Body of pancreas (tissue), 4 donors: Measurements from ENCODE around the gene TXNRD2. TPM values are rescaled to one million over a fixed set of nuclear protein-coding genes. Genes with fewer than 3 reads are reported as not detected.

Experiments used
- ATAC-seq: fragments of 150-250 bp; one replicate; pipeline ENCODE4 v1.9.1; 2016
- DNase-seq, 4 donors: peaks; one replicate each; pipeline ENCODE4 v3.0.0-alpha.2; 2019
- H3K27ac ChIP-seq, 4 donors: fragments of 200-600 bp; sonication (generic); 1 replicate in 3 of 4; 2 replicates in 1 of 4; pipeline versions ENCODE4 v1.5.1 to v1.6.1; 2016 to 2019; ENCODE audit warnings: mild to moderate bottlenecking in 1 of 4, mixed read lengths in 1 of 4, moderate library complexity in 1 of 4
- H3K27me3 ChIP-seq, 2 donors: fragments of 200-600 bp; sonication (generic); one replicate each; pipeline ENCODE4 v1.6.0; 2016; ENCODE audit warnings: mild to moderate bottlenecking in 1 of 2
- H3K36me3 ChIP-seq, 2 donors: fragments of 200-600 bp; sonication (generic); replicated peaks in 1 of 2; 2 replicates each; pipeline ENCODE4 v1.5.1; 2016; ENCODE audit warnings: low read depth in 2 of 2; ENCODE audit not compliant: insufficient read depth in 1 of 2
- H3K4me1 ChIP-seq: fragments of 200-600 bp; sonication (generic); one replicate; pipeline ENCODE4 v1.6.0; 2016
- H3K4me3 ChIP-seq, 2 donors: fragments of 200-600 bp; sonication (generic); 1 replicate in 1 of 2; 2 replicates in 1 of 2; pipeline ENCODE4 v1.5.1; 2016 to 2019
- H3K9me3 ChIP-seq, 3 donors: fragments of 200-600 bp; sonication (generic); 1 replicate in 2 of 3; 2 replicates in 1 of 3; pipeline ENCODE4 v1.5.1; 2016
- CTCF ChIP-seq, 7 experiments: fragments of 450-650 bp in 4 of 7; fragments of 200-600 bp in 3 of 7; sonication (generic) in 3 of 7; IDR thresholded peaks; one replicate each; pipeline ENCODE4 v1.5.1; 2016 to 2019; ENCODE audit warnings: antibody characterized with exemption in 7 of 7
- POLR2A ChIP-seq, 3 donors: fragments of 450-650 bp; IDR thresholded peaks; one replicate each; pipeline ENCODE4 v1.6.1; 2016; ENCODE audit warnings: antibody characterized with exemption in 3 of 3, mild to moderate bottlenecking in 2 of 3
- WGBS, 2 donors: methylation state at CpG; one replicate each; pipeline ENCODE4 v1.1.5; 2017; 5-methylcytosine and 5-hydroxymethylcytosine counted together
- intact Hi-C: fragments of 100-400 bp; cut with DNase I; formaldehyde crosslinking; loops from one replicate; pipeline ENCODE4 v1.15.1; 2023
- total RNA-seq, 2 donors: library from RNA; depleted of rRNA; stranded (reverse); fragments of >200 nt; gene quantifications; one replicate each; pipeline ENCODE4 v1.1.0, GENCODE V29; 2016

TXNRD2 gene
- total RNA-seq, 2 donors from 2014 or later = 22.1 to 23.6 TPM

GRCh38 chr22:19903031-19903430 lies 38.6 kb downstream of the TXNRD2 start:
- Histone ChIP-seq H3K4me1 (no peaks in the 10 kb centered on the region), H3K27me3 (no peaks in the 10 kb centered on the region), H3K36me3 (no peaks in the 10 kb centered on the region), H3K27ac (no peak overlapping the region), H3K4me3 (no peak overlapping the region), H3K9me3 (no peaks in the 10 kb centered on the region)
- DNase-seq = no peak
- ATAC-seq = no peak
- intact Hi-C loops = no loop called here
- TF ChIP-seq POLR2A (IDR thresholded peaks at IDR 0.05) (no peak), CTCF (IDR thresholded peaks at IDR 0.05) (no peak)
- WGBS, 2 donors = 67 to 90% methylated on average over 2 of the region's 9 CpGs

- ATAC-seq = no peak
- intact Hi-C loops = no loop called here
- Histone ChIP-seq H3K4me3 (no peak overlapping the region), H3K27me3 (no peaks in the 10 kb centered on the region), H3K36me3 (no peaks in the 10 kb centered on the region), H3K9me3 (no peaks in the 10 kb centered on the region), H3K27ac (no peak overlapping the region), H3K4me1 (no peaks in the 10 kb centered on the region)
- TF ChIP-seq CTCF (IDR thresholded peaks at IDR 0.05) (no peak), POLR2A (IDR thresholded peaks at IDR 0.05) (no peak)
- 89 to 92% methylated on average over 3 to 7 of the region's 7 CpGs for WGBS, 2 donors
- DNase-seq = no peak
Measured at GRCh38 chr22:19902245-19902715, 39.3 kb downstream of the TXNRD2 start.

GRCh38 chr22:19901577-19902244 lies 39.9 kb downstream of the TXNRD2 start:
- H3K36me3 ChIP-seq = no peaks in the 10 kb centered on the region
- 75 to 84% methylated on average over 8 to 11 of the region's 11 CpGs for WGBS, 2 donors
- H3K27me3 ChIP-seq = no peaks in the 10 kb centered on the region
- H3K4me3 ChIP-seq = no peak overlapping the region
- ATAC-seq (no peak), DNase-seq (no peak)
- H3K27ac ChIP-seq = no peak overlapping the region
- TF ChIP-seq CTCF (IDR thresholded peaks at IDR 0.05) = no peak
- no peak for TF ChIP-seq POLR2A (IDR thresholded peaks at IDR 0.05)
- no peaks in the 10 kb centered on the region for H3K9me3 ChIP-seq
- intact Hi-C loops = no loop called here
- H3K4me1 ChIP-seq = no peaks in the 10 kb centered on the region

- H3K27me3 ChIP-seq = no peaks in the 10 kb centered on the region
- H3K4me3 ChIP-seq = no peak overlapping the region
- DNase-seq (no peak), ATAC-seq (no peak)
- H3K9me3 ChIP-seq = no peaks in the 10 kb centered on the region
- TF ChIP-seq POLR2A (IDR thresholded peaks at IDR 0.05) (no peak), CTCF (IDR thresholded peaks at IDR 0.05) (no peak)
- WGBS, 2 donors = 89 to 90% methylated on average over 10 to 13 of the region's 13 CpGs
- H3K27ac ChIP-seq = no peak overlapping the region
- no peaks in the 10 kb centered on the region for H3K4me1 ChIP-seq
- H3K36me3 ChIP-seq = no peaks in the 10 kb centered on the region
- intact Hi-C loops = no loop called here
Measured at GRCh38 chr22:19900707-19901436, 40.7 kb downstream of the TXNRD2 start.
